IMR-90 (cell line): Measurements from ENCODE around the gene GMNN. TPM values are rescaled to one million over a fixed set of nuclear protein-coding genes. Genes with fewer than 3 reads are reported as not detected.
"Not testable (repeated sequence)": the region's sequence is repeated elsewhere in the genome, so short reads cannot be mapped to it uniquely, and the experiment has no call there.

Experiments used
- ATAC-seq: fragments of 200-7000 bp; cut with Tn5 transposase; 2 replicates; pipeline ENCODE4 v1.9.1; 2020; ENCODE audit warnings: low read depth, mild to moderate bottlenecking, moderate library complexity
- BruUV-seq: library from RNA; stranded (reverse); fragments of 400-500 nt; replicated peaks from 2 replicates; lab custom pipeline; 2021; lab: Mats Ljungman, UMichigan
- CTCF ChIA-PET: fragments of 300-600 bp; formaldehyde crosslinking; extraction: SDS; loops from one replicate; lab custom pipeline; 2021; ENCODE audit warnings: antibody characterized with exemption; lab: Yijun Ruan, JAX
- POLR2A ChIA-PET: fragments of 300-600 bp; sonication (Branson Sonifier 250); formaldehyde crosslinking; loops from one replicate; lab custom pipeline; 2022; ENCODE audit warnings: antibody characterized with exemption; ENCODE audit not compliant: unreplicated experiment; lab: Charles Lee
- DNase-seq: peaks from one replicate; pipeline ENCODE4 v3.0.0; 2013
- H2AFZ ChIP-seq: replicated peaks from 2 replicates; pipeline ENCODE3; 2013; ENCODE audit warnings: low read length, mild to moderate bottlenecking; ENCODE audit not compliant: poor library complexity
- H2AK5ac ChIP-seq: 2 replicates; pipeline ENCODE4 v1.6.1; 2013; ENCODE audit warnings: low read depth, low read length, inconsistent platforms
- H2AK9ac ChIP-seq: replicated peaks from 2 replicates; pipeline ENCODE3; 2013; ENCODE audit warnings: mild to moderate bottlenecking, low read depth, low read length, moderate library complexity; ENCODE audit not compliant: poor library complexity
- H2BK120ac ChIP-seq: 2 replicates; pipeline ENCODE4 v1.6.1; 2013; ENCODE audit warnings: low read depth, low read length, inconsistent platforms
- H2BK15ac ChIP-seq: 3 replicates; pipeline ENCODE4 v1.6.1; 2013; ENCODE audit warnings: low read depth, low read length, inconsistent platforms
- H2BK20ac ChIP-seq: 2 replicates; pipeline ENCODE4 v1.6.1; 2013; ENCODE audit warnings: low read depth, mild to moderate bottlenecking, inconsistent platforms, low read length, moderate library complexity
- H2BK5ac ChIP-seq: 2 replicates; pipeline ENCODE4 v1.6.1; 2013; ENCODE audit warnings: mild to moderate bottlenecking, low read depth, low read length, inconsistent platforms; ENCODE audit not compliant: poor library complexity, severe bottlenecking
- H3K14ac ChIP-seq: replicated peaks from 2 replicates; pipeline ENCODE4 v1.6.1; 2013; ENCODE audit warnings: low read depth, low read length, inconsistent platforms
- H3K18ac ChIP-seq: 2 replicates; pipeline ENCODE4 v1.6.1; 2013; ENCODE audit warnings: low read depth, low read length, control low read depth
- H3K23ac ChIP-seq: 2 replicates; pipeline ENCODE4 v1.6.1; 2013; ENCODE audit warnings: low read depth, low read length, inconsistent platforms
- H3K27ac ChIP-seq: 2 replicates; pipeline ENCODE4 v1.5.1; 2013; ENCODE audit warnings: mild to moderate bottlenecking, control low read depth, low read length; ENCODE audit not compliant: insufficient read depth
- H3K27me3 ChIP-seq: 2 replicates; pipeline ENCODE4 v1.6.1; 2013; ENCODE audit warnings: low read length; ENCODE audit not compliant: control insufficient read depth, insufficient read depth
- H3K36me3 ChIP-seq: 2 replicates; pipeline ENCODE4 v1.6.1; 2013; ENCODE audit warnings: low read length, mixed read lengths; ENCODE audit not compliant: control insufficient read depth, insufficient read depth
- H3K4ac ChIP-seq: 2 replicates; pipeline ENCODE4 v1.6.1; 2013; ENCODE audit warnings: low read depth, low read length, inconsistent platforms
- H3K4me1 ChIP-seq: 2 replicates; pipeline ENCODE4 v1.6.1; 2013; ENCODE audit warnings: low read length, mixed read lengths; ENCODE audit not compliant: control insufficient read depth, insufficient read depth
- H3K4me2 ChIP-seq: 2 replicates; pipeline ENCODE4 v1.6.1; 2013; ENCODE audit warnings: low read depth, mild to moderate bottlenecking, control low read depth, low read length, moderate library complexity
- H3K4me3 ChIP-seq: 2 replicates; pipeline ENCODE4 v1.5.1; 2013; ENCODE audit warnings: low read depth, mild to moderate bottlenecking, control low read depth, low read length, moderate library complexity; ENCODE audit not compliant: insufficient read depth
- H3K56ac ChIP-seq: 2 replicates; pipeline ENCODE4 v1.6.1; 2013; ENCODE audit warnings: low read length, inconsistent platforms; ENCODE audit not compliant: insufficient read depth; ENCODE audit errors: extremely low read depth
- H3K79me1 ChIP-seq, 2 experiments: 2 replicates each; pipeline ENCODE4 v1.6.1; 2013; ENCODE audit warnings: low read length in 2 of 2, inconsistent platforms in 1 of 2, low read depth in 1 of 2
- H3K9ac ChIP-seq: 2 replicates; pipeline ENCODE4 v1.6.1; 2013; ENCODE audit warnings: low read depth, low read length, control low read depth
- H3K9me1 ChIP-seq: 2 replicates; pipeline ENCODE4 v1.6.1; 2013; ENCODE audit warnings: low read length, inconsistent platforms; ENCODE audit not compliant: insufficient read depth
- H3K9me3 ChIP-seq: 2 replicates; pipeline ENCODE4 v1.6.1; 2013; ENCODE audit warnings: low read length; ENCODE audit not compliant: control insufficient read depth, insufficient read depth
- H4K20me1 ChIP-seq: 2 replicates; pipeline ENCODE4 v1.6.1; 2013; ENCODE audit warnings: low read length, inconsistent platforms; ENCODE audit not compliant: insufficient read depth
- H4K5ac ChIP-seq: 2 replicates; pipeline ENCODE4 v1.6.1; 2013; ENCODE audit warnings: mild to moderate bottlenecking, low read depth, low read length, control low read depth
- H4K8ac ChIP-seq, 2 experiments: 2 replicates each; pipeline ENCODE4 v1.6.1; 2013; ENCODE audit warnings: low read depth in 2 of 2, low read length in 2 of 2, control low read depth in 1 of 2, inconsistent platforms in 1 of 2
- H4K91ac ChIP-seq: 2 replicates; pipeline ENCODE4 v1.6.1; 2013; ENCODE audit warnings: low read depth, low read length, inconsistent platforms; ENCODE audit not compliant: insufficient read depth
- WGBS, 2 experiments: methylation state at CpG; one replicate each; pipeline versions ENCODE4 v1.1.5 to v1.1.7; 2013; ENCODE audit warnings: missing lambda C conversion rate in 2 of 2; ENCODE audit not compliant: insufficient read length in 1 of 2; ENCODE audit errors: extremely low coverage in 2 of 2; 5-methylcytosine and 5-hydroxymethylcytosine counted together
- dilution Hi-C: fragments of 300-500 bp; cut with HindIII; formaldehyde crosslinking; loops from one replicate; pipeline ENCODE4 v1.14.3; 2018; ENCODE audit warnings: low sequenced_read_pairs; ENCODE audit not compliant: unreplicated experiment
- in situ Hi-C: fragments of 300-500 bp; cut with MboI; formaldehyde crosslinking; loops from 3 replicates; pipeline ENCODE4 v1.14.3; 2019; ENCODE audit warnings: low sequenced_read_pairs, inconsistent platforms, mixed read lengths
- intact Hi-C: fragments of 100-400 bp; cut with micrococcal nuclease; formaldehyde crosslinking; loops from 2 replicates; pipeline ENCODE4 v1.10.0; 2022
- polyA plus RNA-seq, 3 experiments: library from polyadenylated mRNA; depleted of rRNA; stranded (reverse); fragments of >200 nt; gene quantifications; 2 replicates each; pipeline ENCODE4 v1.2.3, GENCODE V29; 2012; ENCODE audit warnings: low replicate concordance in 1 of 3
- total RNA-seq: library from RNA; depleted of rRNA; stranded (reverse); fragments of >200 nt; gene quantifications from 2 replicates; pipeline ENCODE4 v1.2.3, GENCODE V29; 2012

Gene GMNN
- total and polyA plus RNA-seq, 2 of the 4 experiments (the other 2 are of a cell fraction): 19.7 to 22.2 TPM

- H4K8ac ChIP-seq, H3K14ac ChIP-seq, H2BK20ac ChIP-seq, H3K4ac ChIP-seq, H3K4me3 ChIP-seq, H2AFZ ChIP-seq, DNase-seq, H2BK5ac ChIP-seq, H4K91ac ChIP-seq, H2BK120ac ChIP-seq, CTCF ChIA-PET, H2BK15ac ChIP-seq, intact Hi-C loops, H2AK5ac ChIP-seq, ATAC-seq, H4K5ac ChIP-seq, H4K20me1 ChIP-seq, BruUV-seq, H3K27ac ChIP-seq, H3K4me2 ChIP-seq, H3K27me3 ChIP-seq, in situ Hi-C loops, H3K9me1 ChIP-seq, H3K4me1 ChIP-seq, H3K36me3 ChIP-seq, H2AK9ac ChIP-seq, H3K23ac ChIP-seq, H3K79me1 ChIP-seq, H3K18ac ChIP-seq, H3K9me3 ChIP-seq, H3K9ac ChIP-seq, H3K56ac ChIP-seq, POLR2A ChIA-PET, dilution Hi-C loops: not testable (repeated sequence)
- no CpG with 5 or more reads among the region's 4 CpGs for WGBS, 2 experiments
These were observed 20.4 kb upstream of the GMNN start for GRCh38 chr6:24754378-24754777.
